Stomach (tissue), 4 donors: ENCODE data around the gene RBM27.

ENCODE experiments used
- CTCF ChIP-seq, 7 experiments: fragments of 450-650 bp in 4 of 7; fragments of 200-600 bp in 3 of 7; sonication (generic) in 3 of 7; IDR thresholded peaks; one replicate each; pipeline ENCODE4 v1.5.1; 2016 to 2019; ENCODE audit warnings: antibody characterized with exemption in 7 of 7, control low read depth in 2 of 7, mild to moderate bottlenecking in 1 of 7
- EP300 ChIP-seq: sonication (generic); formaldehyde crosslinking; IDR thresholded peaks from one replicate; pipeline ENCODE4 v1.6.1; 2017; ENCODE audit warnings: antibody characterized with exemption
- POLR2A ChIP-seq, 4 donors: fragments of 450-650 bp; IDR thresholded peaks; one replicate each; pipeline ENCODE4 v1.6.1; 2016; ENCODE audit warnings: antibody characterized with exemption in 4 of 4, control low read depth in 2 of 4, mild to moderate bottlenecking in 1 of 4, moderate library complexity in 1 of 4
- POLR2AphosphoS5 ChIP-seq, 3 donors: sonication (generic); formaldehyde crosslinking; IDR thresholded peaks; one replicate each; pipeline ENCODE4 v1.6.1; 2016; ENCODE audit warnings: antibody characterized with exemption in 3 of 3

DNA sequence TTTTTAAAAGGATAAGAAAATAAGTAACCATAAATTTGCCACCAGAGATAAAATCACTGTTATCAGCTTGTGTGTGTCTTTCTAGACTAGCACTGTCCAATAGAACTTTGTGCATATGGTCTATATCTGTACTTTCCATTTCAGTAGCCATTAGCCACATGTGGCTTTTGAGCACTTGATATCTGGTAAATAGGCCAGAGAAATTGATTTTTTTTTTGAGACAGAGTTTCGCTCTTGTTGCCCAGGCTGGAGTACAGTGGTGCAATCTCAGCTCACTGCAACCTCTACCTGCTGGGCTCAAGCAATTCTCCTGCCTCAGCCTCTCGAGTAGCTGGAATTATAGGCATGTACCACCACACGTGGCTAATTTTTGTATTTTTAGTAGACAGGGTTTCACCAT, 17.8 kb downstream of the RBM27 start:
- TF ChIP-seq CTCF (IDR thresholded peaks at IDR 0.05) (no peak), POLR2A (IDR thresholded peaks at IDR 0.05) (no peak), POLR2AphosphoS5 (IDR thresholded peaks at IDR 0.05) (no peak), EP300 (no peak)
